Measurements from ENCODE around the gene PEAK1.

The PEAK1 gene

GRCh38 chr15:77140220-77140619 lies 279.7 kb downstream of the PEAK1 start:
- WGBS (ENCODE audit: extremely low coverage, insufficient coverage, low lambda C conversion rate), result no CpG with 5 or more reads among the region's 1 CpG
- no peaks in the 10 kb centered on the region for H3K36me3 ChIP-seq (ENCODE audit: control insufficient read depth, insufficient read depth, low read length)
- no peak overlapping the region for H3K27ac ChIP-seq (ENCODE audit: low read depth, low read length)
- peaks cover 5% of the 10 kb centered on the region for H3K4me1 ChIP-seq (ENCODE audit: control insufficient read depth, low read depth, low read length)
- no peak overlapping the region for H4K8ac ChIP-seq (ENCODE audit: low read depth, low read length)
- H3K79me2 ChIP-seq (ENCODE audit: control insufficient read depth, insufficient read depth, low read length), result no peaks in the 10 kb centered on the region
- no peak overlapping the region for H3K9ac ChIP-seq (ENCODE audit: low read length)
- no peaks in the 10 kb centered on the region for H3K27me3 ChIP-seq (ENCODE audit: insufficient read depth, low read length, poor library complexity)
- no peak for DNase-seq
- H3K4me3 ChIP-seq (ENCODE audit: low read length), result no peak overlapping the region
- no peak overlapping the region for H3K23ac ChIP-seq (ENCODE audit: low read length)
- H3K56ac ChIP-seq (ENCODE audit: low read length), result no peak overlapping the region
- no peak overlapping the region for H3K18ac ChIP-seq (ENCODE audit: low read length)
- no peaks in the 10 kb centered on the region for H3K79me1 ChIP-seq (ENCODE audit: low read length)
- no peak overlapping the region for H3K4ac ChIP-seq (ENCODE audit: low read depth, low read length)
- H2BK15ac ChIP-seq (replicated peaks; ENCODE audit: low read depth), result no peak overlapping the region
- H2BK5ac ChIP-seq (ENCODE audit: low read length), result no peak overlapping the region
- no peak overlapping the region for H4K5ac ChIP-seq (ENCODE audit: low read length)
- no peak overlapping the region for H2BK120ac ChIP-seq (ENCODE audit: low read depth, low read length)
- no peak overlapping the region for H3K4me2 ChIP-seq (ENCODE audit: low read length)
- H2AK5ac ChIP-seq (ENCODE audit: low read length), result no peak overlapping the region

DNA sequence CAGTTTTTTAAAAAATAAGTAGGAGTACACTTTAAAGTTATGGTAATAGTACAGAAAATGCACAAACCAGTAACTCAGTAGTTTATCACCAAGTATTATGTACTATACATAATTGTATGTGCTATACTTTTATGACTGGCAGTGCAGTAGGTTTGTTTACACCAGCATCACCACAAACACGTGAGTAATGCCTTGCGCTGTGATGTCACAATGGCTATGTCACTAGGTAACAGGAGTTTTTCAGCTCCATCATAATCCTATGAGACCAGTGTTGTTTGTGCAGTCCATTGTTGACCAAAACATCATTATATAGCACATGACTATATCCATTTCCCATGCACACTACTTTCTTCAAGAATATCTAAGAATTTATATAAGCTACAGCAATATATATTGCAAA lies 280.6 kb downstream of the PEAK1 start:
- Histone ChIP-seq H2BK15ac (replicated peaks; ENCODE audit: low read depth) (no peak overlapping the region), H2BK120ac (ENCODE audit: low read depth, low read length) (no peak overlapping the region), H2AK5ac (ENCODE audit: low read length) (no peak overlapping the region), H3K18ac (ENCODE audit: low read length) (no peak overlapping the region), H4K8ac (ENCODE audit: low read depth, low read length) (no peak overlapping the region), H3K9ac (ENCODE audit: low read length) (no peak overlapping the region), H2BK5ac (ENCODE audit: low read length) (no peak overlapping the region), H3K27ac (ENCODE audit: low read depth, low read length) (no peak overlapping the region), H3K4me1 (ENCODE audit: control insufficient read depth, low read depth, low read length) (peaks cover 3% of the 10 kb centered on the region), H3K36me3 (ENCODE audit: control insufficient read depth, insufficient read depth, low read length) (no peaks in the 10 kb centered on the region), H3K79me2 (ENCODE audit: control insufficient read depth, insufficient read depth, low read length) (no peaks in the 10 kb centered on the region), H3K4me2 (ENCODE audit: low read length) (no peak overlapping the region), H3K4ac (ENCODE audit: low read depth, low read length) (no peak overlapping the region), H3K27me3 (ENCODE audit: insufficient read depth, low read length, poor library complexity) (no peaks in the 10 kb centered on the region), H3K79me1 (ENCODE audit: low read length) (no peaks in the 10 kb centered on the region), H4K5ac (ENCODE audit: low read length) (no peak overlapping the region), H3K56ac (ENCODE audit: low read length) (no peak overlapping the region), H3K4me3 (ENCODE audit: low read length) (no peak overlapping the region), H3K23ac (ENCODE audit: low read length) (no peak overlapping the region)
- DNase-seq, result no peak
- WGBS (ENCODE audit: extremely low coverage, insufficient coverage, low lambda C conversion rate), result no CpG with 5 or more reads among the region's 2 CpGs

DNA sequence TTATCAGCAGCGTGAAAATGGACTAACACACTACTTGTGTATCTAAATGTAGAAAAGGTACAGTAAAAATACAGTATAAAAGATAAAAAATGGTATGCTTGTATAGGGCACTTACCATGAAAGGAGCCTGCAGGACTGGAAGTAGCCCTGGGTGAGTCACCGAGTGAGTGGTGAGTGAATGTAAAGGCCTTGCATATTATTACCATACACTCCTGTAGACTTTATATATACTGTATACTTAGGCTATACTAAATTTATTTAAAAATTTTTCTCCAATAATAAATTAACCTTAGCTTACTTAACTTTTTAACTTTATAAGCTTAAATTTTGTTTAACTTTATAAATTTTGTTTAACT lies 281.8 kb downstream of the PEAK1 start:
- H3K79me1 ChIP-seq (ENCODE audit: low read length), result no peaks in the 10 kb centered on the region
- H3K9ac ChIP-seq (ENCODE audit: low read length), result no peak overlapping the region
- H3K27ac ChIP-seq (ENCODE audit: low read depth, low read length), result no peak overlapping the region
- no peaks in the 10 kb centered on the region for H3K27me3 ChIP-seq (ENCODE audit: insufficient read depth, low read length, poor library complexity)
- H3K4me2 ChIP-seq (ENCODE audit: low read length), result no peak overlapping the region
- no peak for DNase-seq
- no peak overlapping the region for H4K8ac ChIP-seq (ENCODE audit: low read depth, low read length)
- H4K5ac ChIP-seq (ENCODE audit: low read length), result no peak overlapping the region
- no peak overlapping the region for H2BK120ac ChIP-seq (ENCODE audit: low read depth, low read length)
- H2BK15ac ChIP-seq (replicated peaks; ENCODE audit: low read depth), result no peak overlapping the region
- no peak overlapping the region for H3K4ac ChIP-seq (ENCODE audit: low read depth, low read length)
- H3K23ac ChIP-seq (ENCODE audit: low read length), result no peak overlapping the region
- WGBS (ENCODE audit: extremely low coverage, insufficient coverage, low lambda C conversion rate), result no CpG with 5 or more reads among the region's 2 CpGs
- no peaks in the 10 kb centered on the region for H3K36me3 ChIP-seq (ENCODE audit: control insufficient read depth, insufficient read depth, low read length)
- no peaks in the 10 kb centered on the region for H3K79me2 ChIP-seq (ENCODE audit: control insufficient read depth, insufficient read depth, low read length)
- no peaks in the 10 kb centered on the region for H3K4me1 ChIP-seq (ENCODE audit: control insufficient read depth, low read depth, low read length)
- no peak overlapping the region for H2AK5ac ChIP-seq (ENCODE audit: low read length)
- no peak overlapping the region for H3K4me3 ChIP-seq (ENCODE audit: low read length)
- H2BK5ac ChIP-seq (ENCODE audit: low read length), result no peak overlapping the region
- no peak overlapping the region for H3K56ac ChIP-seq (ENCODE audit: low read length)
- no peak overlapping the region for H3K18ac ChIP-seq (ENCODE audit: low read length)

- Histone ChIP-seq H3K79me1 (ENCODE audit: low read length) (no peaks in the 10 kb centered on the region), H2BK120ac (ENCODE audit: low read depth, low read length) (no peak overlapping the region), H3K56ac (ENCODE audit: low read length) (no peak overlapping the region), H4K5ac (ENCODE audit: low read length) (no peak overlapping the region), H3K4me2 (ENCODE audit: low read length) (no peak overlapping the region), H2AK5ac (ENCODE audit: low read length) (no peak overlapping the region), H4K8ac (ENCODE audit: low read depth, low read length) (no peak overlapping the region), H2BK15ac (replicated peaks; ENCODE audit: low read depth) (no peak overlapping the region), H3K27me3 (ENCODE audit: insufficient read depth, low read length, poor library complexity) (no peaks in the 10 kb centered on the region), H3K4me3 (ENCODE audit: low read length) (no peak overlapping the region), H3K27ac (ENCODE audit: low read depth, low read length) (no peak overlapping the region), H3K36me3 (ENCODE audit: control insufficient read depth, insufficient read depth, low read length) (no peaks in the 10 kb centered on the region), H3K4me1 (ENCODE audit: control insufficient read depth, low read depth, low read length) (no peaks in the 10 kb centered on the region), H2BK5ac (ENCODE audit: low read length) (no peak overlapping the region), H3K9ac (ENCODE audit: low read length) (no peak overlapping the region), H3K79me2 (ENCODE audit: control insufficient read depth, insufficient read depth, low read length) (no peaks in the 10 kb centered on the region), H3K4ac (ENCODE audit: low read depth, low read length) (no peak overlapping the region), H3K18ac (ENCODE audit: low read length) (no peak overlapping the region), H3K23ac (ENCODE audit: low read length) (no peak overlapping the region)
- WGBS (ENCODE audit: extremely low coverage, insufficient coverage, low lambda C conversion rate), result no CpG with 5 or more reads among the region's 4 CpGs
- no peak for DNase-seq
Observed at GRCh38 chr15:77135181-77135580, 284.7 kb downstream of the PEAK1 start.

GRCh38 chr15:77130315-77130930 lies 289.5 kb downstream of the PEAK1 start:
- Histone ChIP-seq H3K56ac (ENCODE audit: low read length) (no peak overlapping the region), H3K23ac (ENCODE audit: low read length) (no peak overlapping the region), H3K79me1 (ENCODE audit: low read length) (no peaks in the 10 kb centered on the region), H3K27me3 (ENCODE audit: insufficient read depth, low read length, poor library complexity) (no peaks in the 10 kb centered on the region), H3K36me3 (ENCODE audit: control insufficient read depth, insufficient read depth, low read length) (no peaks in the 10 kb centered on the region), H3K4me1 (ENCODE audit: control insufficient read depth, low read depth, low read length) (no peaks in the 10 kb centered on the region), H3K4me3 (ENCODE audit: low read length) (no peak overlapping the region), H3K79me2 (ENCODE audit: control insufficient read depth, insufficient read depth, low read length) (no peaks in the 10 kb centered on the region), H3K4me2 (ENCODE audit: low read length) (no peak overlapping the region), H3K4ac (ENCODE audit: low read depth, low read length) (no peak overlapping the region), H4K8ac (ENCODE audit: low read depth, low read length) (no peak overlapping the region), H3K18ac (ENCODE audit: low read length) (no peak overlapping the region), H2BK15ac (replicated peaks; ENCODE audit: low read depth) (no peak overlapping the region), H3K9ac (ENCODE audit: low read length) (no peak overlapping the region), H2BK120ac (ENCODE audit: low read depth, low read length) (no peak overlapping the region), H2BK5ac (ENCODE audit: low read length) (no peak overlapping the region), H4K5ac (ENCODE audit: low read length) (no peak overlapping the region), H3K27ac (ENCODE audit: low read depth, low read length) (no peak overlapping the region), H2AK5ac (ENCODE audit: low read length) (no peak overlapping the region)
- DNase-seq, result no peak
- no CpG with 5 or more reads among the region's 1 CpG for WGBS (ENCODE audit: extremely low coverage, insufficient coverage, low lambda C conversion rate)

- H2BK5ac ChIP-seq (ENCODE audit: low read length), result no peak overlapping the region
Observed at GRCh38 chr15:77127626-77128025, 292.3 kb downstream of the PEAK1 start.

More at GRCh38 chr15:77127626-77128025, 292.3 kb downstream of the PEAK1 start:
- Histone ChIP-seq H3K36me3 (ENCODE audit: control insufficient read depth, insufficient read depth, low read length) (no peaks in the 10 kb centered on the region), H4K5ac (ENCODE audit: low read length) (no peak overlapping the region), H2AK5ac (ENCODE audit: low read length) (no peak overlapping the region), H3K4me1 (ENCODE audit: control insufficient read depth, low read depth, low read length) (no peaks in the 10 kb centered on the region), H2BK120ac (ENCODE audit: low read depth, low read length) (no peak overlapping the region), H3K18ac (ENCODE audit: low read length) (no peak overlapping the region), H3K79me1 (ENCODE audit: low read length) (no peaks in the 10 kb centered on the region), H3K56ac (ENCODE audit: low read length) (no peak overlapping the region), H3K4me2 (ENCODE audit: low read length) (no peak overlapping the region), H3K27me3 (ENCODE audit: insufficient read depth, low read length, poor library complexity) (no peaks in the 10 kb centered on the region), H2BK15ac (replicated peaks; ENCODE audit: low read depth) (no peak overlapping the region), H3K27ac (ENCODE audit: low read depth, low read length) (no peak overlapping the region), H3K4me3 (ENCODE audit: low read length) (no peak overlapping the region), H3K4ac (ENCODE audit: low read depth, low read length) (no peak overlapping the region), H4K8ac (ENCODE audit: low read depth, low read length) (no peak overlapping the region), H3K79me2 (ENCODE audit: control insufficient read depth, insufficient read depth, low read length) (no peaks in the 10 kb centered on the region), H3K9ac (ENCODE audit: low read length) (no peak overlapping the region), H3K23ac (ENCODE audit: low read length) (no peak overlapping the region)
- no CpG with 5 or more reads among the region's 7 CpGs for WGBS (ENCODE audit: extremely low coverage, insufficient coverage, low lambda C conversion rate)
- DNase-seq, result no peak

Data from mesendoderm (in vitro differentiated cells).